Neural progenitor cell (in vitro differentiated cells): Measurements from ENCODE around the gene PTDSS2.

ENCODE experiments used
- EZH2 ChIP-seq: fragments of 200-600 bp; sonication (generic); IDR thresholded peaks from 2 replicates; pipeline ENCODE4 v1.6.1; 2017; ENCODE audit warnings: antibody characterized with exemption, mild to moderate bottlenecking, moderate library complexity
- EZH2phosphoT487 ChIP-seq: fragments of 200-600 bp; sonication (generic); IDR thresholded peaks from 2 replicates; pipeline ENCODE4 v1.6.1; 2017; ENCODE audit warnings: antibody characterized with exemption
- TF ChIP-seq, protein P1 (sequence below): fragments of 200-600 bp; sonication (generic); IDR thresholded peaks from 2 replicates; pipeline ENCODE4 v1.5.1; 2017; ENCODE audit warnings: antibody characterized with exemption, mild to moderate bottlenecking

DNA sequence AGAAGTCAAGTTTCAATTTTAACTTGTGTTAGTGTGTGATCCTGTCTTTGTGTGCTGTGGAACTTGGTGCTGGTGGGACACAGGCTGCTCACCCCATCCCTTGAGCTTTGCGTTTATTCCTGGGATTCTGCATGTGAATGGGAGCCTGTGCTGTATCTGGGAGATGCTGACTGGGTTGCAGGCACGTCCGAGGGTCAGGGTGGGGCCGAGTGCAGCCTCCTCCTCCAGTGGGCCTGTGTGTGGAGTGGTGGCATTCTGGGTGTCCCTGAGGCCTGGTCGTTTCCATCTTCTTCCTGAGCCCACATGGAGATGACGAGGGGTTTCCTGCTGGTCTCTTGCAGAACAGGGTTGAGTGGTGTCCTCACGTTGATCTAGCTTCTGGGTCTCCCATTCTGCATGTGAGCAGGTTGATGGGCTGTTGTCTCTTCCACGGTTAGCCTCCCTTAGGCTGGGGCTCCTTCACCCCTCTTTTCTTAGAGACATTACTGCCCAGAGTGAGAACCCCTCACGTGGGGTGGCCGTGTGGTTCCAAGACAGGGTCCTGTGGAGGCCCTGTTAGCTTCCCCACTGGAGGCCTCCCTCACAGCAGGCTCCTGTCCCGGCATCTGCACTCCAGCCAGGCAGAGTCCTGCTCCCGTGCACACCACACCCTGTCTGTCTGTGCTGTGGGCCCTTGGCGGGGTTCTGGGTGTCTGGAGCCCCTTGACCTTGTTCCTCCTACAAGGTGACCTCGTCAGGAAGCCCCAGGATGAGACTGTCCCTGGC is 4.9 kb downstream of the PTDSS2 start:
- TF ChIP-seq EZH2 (no peak), EZH2phosphoT487 (no peak)
- TF ChIP-seq, protein P1, sequence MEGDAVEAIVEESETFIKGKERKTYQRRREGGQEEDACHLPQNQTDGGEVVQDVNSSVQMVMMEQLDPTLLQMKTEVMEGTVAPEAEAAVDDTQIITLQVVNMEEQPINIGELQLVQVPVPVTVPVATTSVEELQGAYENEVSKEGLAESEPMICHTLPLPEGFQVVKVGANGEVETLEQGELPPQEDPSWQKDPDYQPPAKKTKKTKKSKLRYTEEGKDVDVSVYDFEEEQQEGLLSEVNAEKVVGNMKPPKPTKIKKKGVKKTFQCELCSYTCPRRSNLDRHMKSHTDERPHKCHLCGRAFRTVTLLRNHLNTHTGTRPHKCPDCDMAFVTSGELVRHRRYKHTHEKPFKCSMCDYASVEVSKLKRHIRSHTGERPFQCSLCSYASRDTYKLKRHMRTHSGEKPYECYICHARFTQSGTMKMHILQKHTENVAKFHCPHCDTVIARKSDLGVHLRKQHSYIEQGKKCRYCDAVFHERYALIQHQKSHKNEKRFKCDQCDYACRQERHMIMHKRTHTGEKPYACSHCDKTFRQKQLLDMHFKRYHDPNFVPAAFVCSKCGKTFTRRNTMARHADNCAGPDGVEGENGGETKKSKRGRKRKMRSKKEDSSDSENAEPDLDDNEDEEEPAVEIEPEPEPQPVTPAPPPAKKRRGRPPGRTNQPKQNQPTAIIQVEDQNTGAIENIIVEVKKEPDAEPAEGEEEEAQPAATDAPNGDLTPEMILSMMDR = no peak
